Measurements from ENCODE around the gene TBC1D2. TPM values are rescaled to one million over a fixed set of nuclear protein-coding genes. Genes with fewer than 3 reads are reported as not detected.

The TBC1D2 gene
- total and polyA plus RNA-seq, 2 of the 13 experiments (the other 11 are each of a cell fraction or from before 2014, with no cell fraction given), result 2.0 to 2.8 TPM

DNA sequence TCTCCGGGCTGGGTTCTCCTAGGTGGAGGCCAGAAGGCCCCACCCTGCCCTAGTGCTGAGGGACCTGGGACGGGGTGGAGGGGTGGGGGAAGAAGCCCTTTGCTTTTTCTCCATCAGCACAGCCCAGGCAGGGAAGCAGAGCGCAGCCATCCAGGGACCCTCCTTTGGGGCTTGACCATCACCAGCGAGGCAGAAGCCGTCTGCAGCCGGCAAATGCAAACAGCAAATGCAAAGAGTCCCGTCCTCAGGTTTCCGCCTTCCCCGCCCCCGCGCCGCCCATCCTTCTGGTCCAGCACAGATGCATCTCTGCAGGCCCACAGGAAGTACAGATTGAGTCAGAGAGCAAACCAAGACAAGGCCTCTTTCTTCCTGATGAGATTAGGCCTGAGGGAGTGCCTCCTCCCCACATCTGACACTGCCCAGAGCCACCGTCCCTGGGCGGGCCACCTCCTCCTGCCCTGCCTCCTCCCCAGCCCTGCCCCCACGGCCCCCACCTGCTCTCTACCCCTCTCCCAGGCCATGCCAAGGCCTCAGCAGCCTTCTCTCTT is 86.4 kb downstream of the TBC1D2 start (continued):
- TF ChIP-seq, protein P1, sequence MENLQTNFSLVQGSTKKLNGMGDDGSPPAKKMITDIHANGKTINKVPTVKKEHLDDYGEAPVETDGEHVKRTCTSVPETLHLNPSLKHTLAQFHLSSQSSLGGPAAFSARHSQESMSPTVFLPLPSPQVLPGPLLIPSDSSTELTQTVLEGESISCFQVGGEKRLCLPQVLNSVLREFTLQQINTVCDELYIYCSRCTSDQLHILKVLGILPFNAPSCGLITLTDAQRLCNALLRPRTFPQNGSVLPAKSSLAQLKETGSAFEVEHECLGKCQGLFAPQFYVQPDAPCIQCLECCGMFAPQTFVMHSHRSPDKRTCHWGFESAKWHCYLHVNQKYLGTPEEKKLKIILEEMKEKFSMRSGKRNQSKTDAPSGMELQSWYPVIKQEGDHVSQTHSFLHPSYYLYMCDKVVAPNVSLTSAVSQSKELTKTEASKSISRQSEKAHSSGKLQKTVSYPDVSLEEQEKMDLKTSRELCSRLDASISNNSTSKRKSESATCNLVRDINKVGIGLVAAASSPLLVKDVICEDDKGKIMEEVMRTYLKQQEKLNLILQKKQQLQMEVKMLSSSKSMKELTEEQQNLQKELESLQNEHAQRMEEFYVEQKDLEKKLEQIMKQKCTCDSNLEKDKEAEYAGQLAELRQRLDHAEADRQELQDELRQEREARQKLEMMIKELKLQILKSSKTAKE (CRISPR knock-in tag; IDR thresholded peaks at IDR 0.05; ENCODE audit: borderline replicate concordance), result no peak
- TF ChIP-seq RFXAP (CRISPR knock-in tag; IDR thresholded peaks at IDR 0.05; ENCODE audit: borderline replicate concordance), result no peak
- no peak for TF ChIP-seq ZNF570 (CRISPR knock-in tag; IDR thresholded peaks at IDR 0.05; ENCODE audit: borderline replicate concordance)
- TF ChIP-seq RAD51 (IDR thresholded peaks at IDR 0.05; ENCODE audit: borderline replicate concordance), result no peak
- no peak for TF ChIP-seq NKX3-1 (CRISPR knock-in tag; IDR thresholded peaks at IDR 0.05)
- TF ChIP-seq, protein P2, sequence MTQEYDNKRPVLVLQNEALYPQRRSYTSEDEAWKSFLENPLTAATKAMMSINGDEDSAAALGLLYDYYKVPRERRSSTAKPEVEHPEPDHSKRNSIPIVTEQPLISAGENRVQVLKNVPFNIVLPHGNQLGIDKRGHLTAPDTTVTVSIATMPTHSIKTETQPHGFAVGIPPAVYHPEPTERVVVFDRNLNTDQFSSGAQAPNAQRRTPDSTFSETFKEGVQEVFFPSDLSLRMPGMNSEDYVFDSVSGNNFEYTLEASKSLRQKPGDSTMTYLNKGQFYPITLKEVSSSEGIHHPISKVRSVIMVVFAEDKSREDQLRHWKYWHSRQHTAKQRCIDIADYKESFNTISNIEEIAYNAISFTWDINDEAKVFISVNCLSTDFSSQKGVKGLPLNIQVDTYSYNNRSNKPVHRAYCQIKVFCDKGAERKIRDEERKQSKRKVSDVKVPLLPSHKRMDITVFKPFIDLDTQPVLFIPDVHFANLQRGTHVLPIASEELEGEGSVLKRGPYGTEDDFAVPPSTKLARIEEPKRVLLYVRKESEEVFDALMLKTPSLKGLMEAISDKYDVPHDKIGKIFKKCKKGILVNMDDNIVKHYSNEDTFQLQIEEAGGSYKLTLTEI (CRISPR knock-in tag; conservative IDR thresholded peaks at IDR 0.05), result no peak
- no peak for TF ChIP-seq SALL2 (CRISPR knock-in tag; IDR thresholded peaks at IDR 0.05)
- no peak for TF ChIP-seq ZNF253 (CRISPR knock-in tag; IDR thresholded peaks at IDR 0.05; ENCODE audit: borderline replicate concordance)
- TF ChIP-seq FOSL2 (CRISPR knock-in tag; IDR thresholded peaks at IDR 0.05), result peak; percentile 59
- TF ChIP-seq ELF1 (CRISPR knock-in tag; IDR thresholded peaks at IDR 0.05), result peak; percentile 40
- TF ChIP-seq, protein P3, sequence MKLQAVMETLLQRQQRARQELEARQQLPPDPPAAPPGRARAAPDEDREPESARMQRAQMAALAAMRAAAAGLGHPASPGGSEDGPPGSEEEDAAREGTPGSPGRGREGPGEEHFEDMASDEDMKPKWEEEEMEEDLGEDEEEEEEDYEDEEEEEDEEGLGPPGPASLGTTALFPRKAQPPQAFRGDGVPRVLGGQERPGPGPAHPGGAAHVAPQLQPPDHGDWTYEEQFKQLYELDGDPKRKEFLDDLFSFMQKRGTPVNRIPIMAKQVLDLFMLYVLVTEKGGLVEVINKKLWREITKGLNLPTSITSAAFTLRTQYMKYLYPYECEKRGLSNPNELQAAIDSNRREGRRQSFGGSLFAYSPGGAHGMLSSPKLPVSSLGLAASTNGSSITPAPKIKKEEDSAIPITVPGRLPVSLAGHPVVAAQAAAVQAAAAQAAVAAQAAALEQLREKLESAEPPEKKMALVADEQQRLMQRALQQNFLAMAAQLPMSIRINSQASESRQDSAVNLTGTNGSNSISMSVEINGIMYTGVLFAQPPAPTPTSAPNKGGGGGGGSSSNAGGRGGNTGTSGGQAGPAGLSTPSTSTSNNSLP (IDR thresholded peaks at IDR 0.05; ENCODE audit: low read depth, low read length), result no peak
- no peak for TF ChIP-seq KLF6 (CRISPR knock-in tag; IDR thresholded peaks at IDR 0.05)
- TF ChIP-seq HOXA3 (CRISPR knock-in tag; IDR thresholded peaks at IDR 0.05), result peak; percentile 66; the same call in 1 of the 2 replicates
- TF ChIP-seq ZFP36 (IDR thresholded peaks at IDR 0.05; ENCODE audit: borderline replicate concordance, low read depth, low read length, partially characterized antibody), result no peak
- TF ChIP-seq, protein P4, sequence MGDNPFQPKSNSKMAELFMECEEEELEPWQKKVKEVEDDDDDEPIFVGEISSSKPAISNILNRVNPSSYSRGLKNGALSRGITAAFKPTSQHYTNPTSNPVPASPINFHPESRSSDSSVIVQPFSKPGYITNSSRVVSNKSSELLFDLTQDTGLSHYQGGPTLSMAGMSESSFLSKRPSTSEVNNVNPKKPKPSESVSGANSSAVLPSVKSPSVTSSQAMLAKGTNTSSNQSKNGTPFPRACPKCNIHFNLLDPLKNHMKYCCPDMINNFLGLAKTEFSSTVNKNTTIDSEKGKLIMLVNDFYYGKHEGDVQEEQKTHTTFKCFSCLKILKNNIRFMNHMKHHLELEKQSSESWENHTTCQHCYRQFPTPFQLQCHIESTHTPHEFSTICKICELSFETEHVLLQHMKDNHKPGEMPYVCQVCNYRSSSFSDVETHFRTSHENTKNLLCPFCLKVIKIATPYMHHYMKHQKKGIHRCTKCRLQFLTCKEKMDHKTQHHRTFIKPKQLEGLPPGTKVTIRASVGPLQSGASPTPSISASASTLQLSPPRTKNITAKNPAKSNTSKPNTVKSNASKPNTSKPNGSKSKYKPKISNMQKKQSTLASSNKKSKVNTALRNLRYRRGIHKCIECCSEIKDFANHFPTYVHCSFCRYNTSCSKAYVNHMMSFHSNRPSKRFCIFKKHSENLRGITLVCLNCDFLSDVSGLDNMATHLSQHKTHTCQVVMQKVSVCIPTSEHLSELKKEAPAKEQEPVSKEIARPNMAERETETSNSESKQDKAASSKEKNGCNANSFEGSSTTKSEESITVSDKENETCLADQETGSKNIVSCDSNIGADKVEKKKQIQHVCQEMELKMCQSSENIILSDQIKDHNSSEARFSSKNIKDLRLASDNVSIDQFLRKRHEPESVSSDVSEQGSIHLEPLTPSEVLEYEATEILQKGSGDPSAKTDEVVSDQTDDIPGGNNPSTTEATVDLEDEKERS (CRISPR knock-in tag; IDR thresholded peaks at IDR 0.05), result no peak
- TF ChIP-seq POLR2AphosphoS5 (IDR thresholded peaks at IDR 0.05; ENCODE audit: low read depth, low read length), result no peak
- TF ChIP-seq ETV5 (CRISPR knock-in tag; IDR thresholded peaks at IDR 0.05; ENCODE audit: borderline replicate concordance), result peak; percentile 87
- no peak for TF ChIP-seq ZNF720 (CRISPR knock-in tag; IDR thresholded peaks at IDR 0.05)
- TF ChIP-seq ZNF468 (CRISPR knock-in tag; IDR thresholded peaks at IDR 0.05), result no peak
- no peak for TF ChIP-seq ZKSCAN5 (CRISPR knock-in tag; IDR thresholded peaks at IDR 0.05)
- no peak for TF ChIP-seq NCOR1 (IDR thresholded peaks at IDR 0.05; ENCODE audit: borderline replicate concordance, low read length)
- TF ChIP-seq ZNF33A (CRISPR knock-in tag; IDR thresholded peaks at IDR 0.05; ENCODE audit: borderline replicate concordance), result no peak
- TF ChIP-seq ZKSCAN8 (CRISPR knock-in tag; IDR thresholded peaks at IDR 0.05; ENCODE audit: borderline replicate concordance), result no peak
- no peak for TF ChIP-seq MIXL1 (CRISPR knock-in tag; IDR thresholded peaks at IDR 0.05)

Data from HepG2 (cell line).